Erythroblast (primary cell): Measurements from ENCODE around the gene ZBTB47.

ENCODE experiments used
- DNase-seq, 2 experiments: peaks; one replicate each; lab custom pipeline; 2025; lab: John Stamatoyannopoulos, UW
- GATA1 ChIP-seq: IDR thresholded peaks from 2 replicates; pipeline ENCODE4 v1.6.1; 2011; ENCODE audit warnings: low read depth, mild to moderate bottlenecking, control low read depth, low read length, moderate library complexity
- POLR2A ChIP-seq: IDR thresholded peaks from 2 replicates; pipeline ENCODE4 v1.6.1; 2011; ENCODE audit warnings: mild to moderate bottlenecking, low read length

Gene ZBTB47

GRCh38 chr3:42665050-42665878 is 11.8 kb downstream of the ZBTB47 start:
- TF ChIP-seq POLR2A (no peak), GATA1 (no peak)
- DNase-seq: no peak

DNA sequence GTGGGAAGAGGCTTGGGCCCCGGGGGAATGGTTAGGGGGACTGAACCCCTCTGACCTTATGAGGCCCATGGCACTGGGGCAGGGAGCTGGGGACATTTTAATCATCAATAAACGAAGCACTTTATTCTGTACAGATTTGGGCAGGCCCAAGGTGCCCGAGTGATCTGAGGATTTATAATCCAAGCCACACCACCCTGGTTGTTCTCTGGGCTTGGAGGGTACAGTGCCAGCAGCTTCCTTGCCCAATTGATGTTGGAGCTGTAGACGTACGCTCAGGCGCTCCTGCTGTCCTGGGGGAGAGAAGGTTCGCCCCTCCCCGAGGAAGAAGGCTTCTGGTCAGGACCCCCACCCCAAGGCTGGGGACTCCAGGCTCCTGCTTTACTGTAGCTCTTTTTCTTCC is 12.5 kb downstream of the ZBTB47 start:
- no peak for TF ChIP-seq POLR2A
- no peak for TF ChIP-seq GATA1
- no peak for DNase-seq

- no peak for DNase-seq
- TF ChIP-seq POLR2A: no peak
- no peak for TF ChIP-seq GATA1
Measured at GRCh38 chr3:42666577-42666998, 13.1 kb downstream of the ZBTB47 start.

- DNase-seq: no peak
- TF ChIP-seq POLR2A (no peak), GATA1 (no peak)
Measured at GRCh38 chr3:42667096-42667522, 13.6 kb downstream of the ZBTB47 start.

- TF ChIP-seq POLR2A: no peak
- TF ChIP-seq GATA1: no peak
- no peak for DNase-seq
Measured at GRCh38 chr3:42667523-42668412, 14.3 kb downstream of the ZBTB47 start.

DNA sequence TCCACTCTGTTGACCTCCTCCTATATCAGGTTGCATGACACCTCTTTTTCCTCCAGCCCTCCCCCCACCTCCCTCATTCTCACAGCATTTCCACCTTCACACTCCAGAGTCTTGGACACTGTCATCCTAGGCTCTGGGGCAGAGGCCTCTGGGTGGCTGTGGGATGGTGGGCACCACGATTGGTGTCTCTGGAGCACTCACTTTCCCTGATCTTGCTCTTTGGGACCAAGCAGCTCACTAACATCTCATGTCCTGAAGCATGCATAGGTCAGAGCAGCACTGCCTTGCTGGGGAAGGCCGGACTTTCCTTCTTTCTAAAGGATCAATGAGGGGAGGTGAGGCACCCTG is 14.9 kb downstream of the ZBTB47 start:
- DNase-seq: no peak
- no peak for TF ChIP-seq POLR2A
- TF ChIP-seq GATA1: no peak

DNA sequence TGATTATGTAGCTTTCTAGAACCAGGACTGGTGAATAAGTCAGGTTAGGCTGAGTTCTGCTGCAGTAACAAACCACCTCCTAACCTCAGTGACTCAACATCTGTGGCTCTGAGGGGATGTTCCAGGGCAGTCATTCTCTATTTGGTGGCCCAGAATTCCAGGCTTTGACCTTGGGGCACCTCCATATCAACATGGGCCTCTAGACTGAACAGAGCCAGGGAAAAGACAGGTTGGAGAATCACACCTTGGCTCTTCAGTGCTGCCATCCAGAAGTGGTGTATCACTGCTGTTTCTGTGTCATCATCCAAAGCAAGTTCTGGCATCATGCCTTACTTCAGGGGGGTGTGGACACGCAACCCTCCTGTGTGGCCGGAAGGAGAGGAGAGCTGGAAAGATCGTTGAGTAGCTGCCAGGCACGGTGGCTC is 15.3 kb downstream of the ZBTB47 start:
- no peak for DNase-seq
- TF ChIP-seq POLR2A: no peak
- TF ChIP-seq GATA1: no peak

DNA sequence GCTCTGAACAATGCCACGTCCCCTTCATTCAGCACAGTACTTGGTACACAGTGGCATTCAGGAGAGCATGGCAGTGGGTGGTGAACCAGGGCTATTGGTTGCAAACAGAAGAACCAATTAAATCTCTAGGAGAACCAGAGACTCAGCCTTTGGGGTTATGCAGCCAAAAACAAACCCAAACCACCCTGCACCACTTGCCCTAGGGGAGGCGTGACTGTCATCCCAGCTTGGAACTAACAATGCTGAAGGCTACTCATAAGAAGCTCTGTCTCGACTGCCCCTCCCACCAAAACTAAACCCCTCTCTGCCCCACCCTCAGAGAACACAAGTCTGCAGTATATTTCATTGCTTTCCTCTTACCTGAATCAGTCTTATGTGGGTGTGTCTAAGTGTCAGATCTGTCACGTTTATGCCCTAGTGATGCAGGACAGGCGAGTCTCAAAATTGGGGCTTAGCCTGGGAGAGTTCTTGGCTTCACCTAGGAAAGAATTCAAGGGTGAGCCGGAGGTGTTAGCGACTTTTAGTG is 16.6 kb downstream of the ZBTB47 start:
- DNase-seq: no peak

DNA sequence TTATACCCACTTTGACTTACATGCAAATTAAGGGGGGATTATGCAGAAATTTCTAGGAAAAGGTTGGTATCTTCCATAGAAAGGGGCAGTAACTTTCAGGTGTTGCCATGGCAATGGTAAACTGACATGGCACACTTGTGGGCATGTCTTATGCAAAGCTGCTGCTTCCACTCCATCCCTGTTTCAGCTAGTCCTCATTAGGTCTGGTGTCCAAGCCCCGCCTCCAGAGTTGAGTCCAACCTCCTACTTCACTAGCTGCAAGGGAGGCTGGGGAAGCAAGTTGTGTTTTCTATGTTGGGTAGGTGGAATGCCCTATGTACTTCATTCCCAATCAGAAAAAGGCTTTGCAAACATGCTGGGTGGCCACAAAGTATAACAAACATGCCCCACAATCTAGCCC is 17.2 kb downstream of the ZBTB47 start:
- no peak for DNase-seq
- no peak for TF ChIP-seq POLR2A
- TF ChIP-seq GATA1: no peak

More for the DNA sequence above, 16.6 kb downstream of the ZBTB47 start:
- TF ChIP-seq GATA1 (no peak), POLR2A (no peak)

DNA sequence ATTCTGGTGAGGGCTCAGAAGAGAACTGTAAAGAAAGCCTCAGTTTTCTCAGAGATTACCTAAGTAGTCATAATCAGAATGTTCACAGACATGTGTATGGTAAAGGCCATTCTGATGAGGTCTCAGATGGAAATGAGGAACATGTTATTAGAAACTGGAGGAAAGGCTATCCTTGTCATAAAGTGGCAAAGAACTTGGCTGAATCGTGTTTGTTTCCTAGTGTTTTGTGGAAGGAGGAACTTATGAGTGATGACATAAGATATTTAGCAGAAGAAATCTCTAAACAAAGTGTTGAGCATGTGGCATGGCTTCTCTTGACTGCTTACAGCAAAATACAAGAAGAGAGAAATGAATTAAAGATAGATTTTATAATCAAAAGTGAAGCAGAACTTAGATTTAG is 19.0 kb downstream of the ZBTB47 start:
- DNase-seq: no peak
- TF ChIP-seq POLR2A (no peak), GATA1 (no peak)

- DNase-seq: no peak
- TF ChIP-seq GATA1 (no peak), POLR2A (no peak)
Measured at GRCh38 chr3:42673082-42673481, 19.6 kb downstream of the ZBTB47 start.

GRCh38 chr3:42674146-42674545 is 20.6 kb downstream of the ZBTB47 start:
- no peak for TF ChIP-seq GATA1
- no peak for TF ChIP-seq POLR2A
- no peak for DNase-seq

DNA sequence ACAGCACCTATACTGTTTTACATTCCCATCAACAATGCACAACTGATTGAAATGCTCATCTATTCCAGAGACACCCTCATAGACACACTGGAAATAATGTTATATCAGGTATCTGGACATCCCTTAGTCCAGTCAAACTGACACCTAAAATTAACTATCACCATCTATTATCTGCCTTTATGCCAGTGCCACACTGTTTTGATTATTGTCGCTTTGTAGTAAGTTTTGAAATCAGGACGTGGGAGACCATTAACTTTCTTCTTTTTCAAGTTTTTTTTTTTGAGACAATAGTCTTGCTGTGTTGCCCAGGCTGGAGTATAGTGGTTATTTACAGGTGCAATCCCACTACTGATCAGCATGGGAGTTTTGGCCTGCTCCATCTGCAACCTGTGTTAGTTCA is 22.4 kb downstream of the ZBTB47 start:
- TF ChIP-seq POLR2A (no peak), GATA1 (no peak)
- DNase-seq: no peak

DNA sequence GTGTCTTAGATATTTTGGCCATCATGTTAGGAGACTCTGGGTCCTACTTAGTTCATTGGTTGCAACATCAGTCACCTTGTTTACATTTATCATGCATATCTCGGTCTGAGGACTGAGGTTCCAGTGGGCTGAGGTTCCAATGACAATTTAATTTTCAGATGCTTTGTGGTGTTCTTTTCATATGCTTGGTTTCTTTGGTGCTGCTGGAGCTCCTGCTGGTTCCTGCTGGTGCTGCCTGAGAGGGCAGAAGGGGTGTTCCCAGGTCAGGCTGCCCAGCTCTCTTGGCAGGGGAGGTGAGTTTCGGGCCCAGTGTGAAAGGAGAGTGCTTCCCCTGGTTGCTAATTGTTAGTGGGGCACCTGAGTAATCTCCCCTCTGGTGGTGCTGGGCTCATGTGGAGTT is 24.9 kb downstream of the ZBTB47 start:
- DNase-seq: no peak
- TF ChIP-seq GATA1: no peak
- TF ChIP-seq POLR2A: no peak
